ENCODE results near the gene GNGT2.

GNGT2 gene

DNA sequence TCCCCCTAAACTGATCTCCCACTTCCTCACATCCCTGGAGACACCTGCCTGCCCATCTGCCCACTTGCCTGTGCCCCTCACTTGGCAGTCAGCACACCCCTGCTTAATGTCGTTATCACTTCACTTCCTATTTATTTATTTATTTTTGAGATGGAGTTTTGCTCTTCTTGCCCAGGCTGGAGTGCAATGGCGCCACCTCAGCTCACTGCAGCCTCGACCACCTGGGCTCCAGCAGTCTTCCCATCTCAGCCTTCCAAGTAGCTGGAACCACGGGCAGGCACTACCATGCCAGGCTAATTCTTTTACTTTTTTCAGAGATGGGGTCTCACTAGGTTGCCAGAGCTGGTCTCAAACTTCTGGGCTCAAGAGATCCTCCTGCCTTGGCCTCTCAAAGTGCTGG lies 43.7 kb upstream of the GNGT2 start:
- Histone ChIP-seq H3K9me3 (ENCODE audit: control insufficient read depth, low read length) (no peaks in the 10 kb centered on the region), H3K9ac (no peak overlapping the region), H3K36me3 (ENCODE audit: control insufficient read depth, insufficient read depth, low read length) (no peaks in the 10 kb centered on the region), H3K4me2 (ENCODE audit: low read length) (no peak overlapping the region), H3K4me1 (no peaks in the 10 kb centered on the region), H3K4me3 (ENCODE audit: low read depth, low read length) (no peak overlapping the region), H2AFZ (no peak overlapping the region), H3K27ac (no peak overlapping the region), H3K79me2 (no peaks in the 10 kb centered on the region), H3K27me3 (ENCODE audit: control insufficient read depth, insufficient read depth, low read length) (no peaks in the 10 kb centered on the region)
- TF ChIP-seq, protein P1, sequence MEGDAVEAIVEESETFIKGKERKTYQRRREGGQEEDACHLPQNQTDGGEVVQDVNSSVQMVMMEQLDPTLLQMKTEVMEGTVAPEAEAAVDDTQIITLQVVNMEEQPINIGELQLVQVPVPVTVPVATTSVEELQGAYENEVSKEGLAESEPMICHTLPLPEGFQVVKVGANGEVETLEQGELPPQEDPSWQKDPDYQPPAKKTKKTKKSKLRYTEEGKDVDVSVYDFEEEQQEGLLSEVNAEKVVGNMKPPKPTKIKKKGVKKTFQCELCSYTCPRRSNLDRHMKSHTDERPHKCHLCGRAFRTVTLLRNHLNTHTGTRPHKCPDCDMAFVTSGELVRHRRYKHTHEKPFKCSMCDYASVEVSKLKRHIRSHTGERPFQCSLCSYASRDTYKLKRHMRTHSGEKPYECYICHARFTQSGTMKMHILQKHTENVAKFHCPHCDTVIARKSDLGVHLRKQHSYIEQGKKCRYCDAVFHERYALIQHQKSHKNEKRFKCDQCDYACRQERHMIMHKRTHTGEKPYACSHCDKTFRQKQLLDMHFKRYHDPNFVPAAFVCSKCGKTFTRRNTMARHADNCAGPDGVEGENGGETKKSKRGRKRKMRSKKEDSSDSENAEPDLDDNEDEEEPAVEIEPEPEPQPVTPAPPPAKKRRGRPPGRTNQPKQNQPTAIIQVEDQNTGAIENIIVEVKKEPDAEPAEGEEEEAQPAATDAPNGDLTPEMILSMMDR (IDR thresholded peaks at IDR 0.05) = no peak

DNA sequence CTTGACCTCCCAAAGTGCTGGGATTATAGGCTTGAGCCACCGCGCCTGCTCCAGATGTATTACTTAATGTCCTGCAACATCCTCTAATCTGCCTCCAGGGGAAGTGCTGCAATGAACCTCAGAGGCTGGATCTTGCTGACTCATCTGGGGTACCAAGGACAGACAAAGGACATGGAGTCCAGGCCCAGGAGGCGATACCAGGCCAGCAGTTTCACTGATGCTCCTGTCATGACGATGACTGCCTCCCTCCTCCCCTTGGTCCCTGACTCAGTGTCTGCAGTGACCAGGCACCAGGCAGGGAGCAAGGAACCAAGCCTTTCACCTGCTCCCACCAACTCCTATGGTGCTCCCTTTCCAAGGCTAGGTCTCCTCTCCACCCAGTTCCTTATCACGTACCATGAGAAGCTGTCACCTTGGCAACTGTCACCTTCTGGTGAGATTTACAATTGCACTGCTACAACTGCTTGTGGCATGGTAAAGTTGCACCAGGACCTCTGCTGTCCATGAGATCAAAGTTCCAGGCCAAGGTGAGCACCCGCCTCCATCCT lies 41.8 kb upstream of the GNGT2 start:
- TF ChIP-seq, protein P1 (IDR thresholded peaks at IDR 0.05) = no peak
- no peak overlapping the region for H3K4me2 ChIP-seq (ENCODE audit: low read length)
- no peaks in the 10 kb centered on the region for H3K36me3 ChIP-seq (ENCODE audit: control insufficient read depth, insufficient read depth, low read length)
- no peaks in the 10 kb centered on the region for H3K27me3 ChIP-seq (ENCODE audit: control insufficient read depth, insufficient read depth, low read length)
- H2AFZ ChIP-seq = no peak overlapping the region
- no peak overlapping the region for H3K27ac ChIP-seq
- no peaks in the 10 kb centered on the region for H3K9me3 ChIP-seq (ENCODE audit: control insufficient read depth, low read length)
- H3K9ac ChIP-seq = no peak overlapping the region
- no peaks in the 10 kb centered on the region for H3K4me1 ChIP-seq
- H3K79me2 ChIP-seq = no peaks in the 10 kb centered on the region
- H3K4me3 ChIP-seq (ENCODE audit: low read depth, low read length) = no peak overlapping the region

DNA sequence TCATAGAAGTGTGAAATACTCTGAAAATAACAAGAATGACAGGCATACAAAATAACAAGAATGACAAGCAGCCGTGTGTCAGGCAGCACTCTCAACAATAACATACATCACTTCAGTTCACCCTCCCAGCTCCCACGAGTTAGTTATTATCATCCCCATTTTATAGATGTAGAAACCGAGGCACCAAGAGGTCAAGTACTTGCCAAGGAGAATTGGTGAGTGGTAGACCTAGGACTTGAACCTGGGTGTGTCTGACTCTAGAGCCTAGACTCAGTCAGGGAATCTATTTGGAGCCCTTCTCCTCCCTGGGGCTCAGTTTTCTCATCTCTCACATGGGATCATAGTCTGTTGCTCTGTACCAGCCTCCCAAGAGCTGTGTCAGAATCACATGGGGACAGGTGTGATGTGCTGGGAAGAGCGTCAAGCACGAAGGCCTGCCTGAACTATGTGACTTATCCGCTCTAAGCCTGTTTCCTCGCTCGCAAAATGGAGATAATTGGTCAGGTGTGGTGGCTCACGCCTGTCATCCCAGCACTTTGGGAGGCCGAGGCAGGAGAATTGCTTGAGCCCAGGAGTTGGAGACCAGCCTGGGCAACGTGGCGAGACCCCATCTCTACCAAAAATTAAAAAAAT lies 39.6 kb upstream of the GNGT2 start:
- H3K27ac ChIP-seq = no peak overlapping the region
- H3K4me3 ChIP-seq (ENCODE audit: low read depth, low read length) = no peak overlapping the region
- TF ChIP-seq, protein P1 (IDR thresholded peaks at IDR 0.05) = no peak
- H3K9me3 ChIP-seq (ENCODE audit: control insufficient read depth, low read length) = no peaks in the 10 kb centered on the region
- no peaks in the 10 kb centered on the region for H3K4me1 ChIP-seq
- H3K36me3 ChIP-seq (ENCODE audit: control insufficient read depth, insufficient read depth, low read length) = no peaks in the 10 kb centered on the region
- no peak overlapping the region for H3K4me2 ChIP-seq (ENCODE audit: low read length)
- no peaks in the 10 kb centered on the region for H3K79me2 ChIP-seq
- no peak overlapping the region for H3K9ac ChIP-seq
- no peak overlapping the region for H2AFZ ChIP-seq
- no peaks in the 10 kb centered on the region for H3K27me3 ChIP-seq (ENCODE audit: control insufficient read depth, insufficient read depth, low read length)

DNA sequence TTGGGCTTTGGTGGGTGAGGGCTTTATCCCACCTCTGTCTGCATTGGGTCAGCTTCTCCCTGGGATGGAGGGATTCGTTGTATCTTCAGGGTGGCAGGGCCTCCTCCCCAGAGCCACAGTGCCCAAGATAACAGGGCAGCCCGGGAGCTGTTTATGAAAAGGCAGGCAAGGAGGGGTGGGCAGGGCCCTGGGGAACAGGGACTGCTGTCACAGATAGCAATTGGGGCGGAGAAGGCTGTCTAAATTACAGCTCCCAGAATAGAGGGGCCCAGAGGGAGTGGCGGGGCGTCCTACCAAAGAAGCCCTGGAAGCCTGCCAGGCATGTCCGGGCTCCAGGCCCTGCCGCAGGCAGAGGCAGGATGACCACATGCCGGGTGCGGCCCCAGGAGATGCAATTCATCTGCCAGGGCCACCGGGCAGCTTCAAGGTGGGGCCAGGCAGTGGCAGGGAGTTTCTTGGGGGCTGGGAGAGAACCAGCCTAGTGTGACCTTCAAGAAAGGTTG lies 39.0 kb upstream of the GNGT2 start:
- TF ChIP-seq, protein P1 (IDR thresholded peaks at IDR 0.05) = no peak
- H3K4me1 ChIP-seq = no peaks in the 10 kb centered on the region
- H3K9me3 ChIP-seq (ENCODE audit: control insufficient read depth, low read length) = no peaks in the 10 kb centered on the region
- H3K27me3 ChIP-seq (ENCODE audit: control insufficient read depth, insufficient read depth, low read length) = no peaks in the 10 kb centered on the region
- H2AFZ ChIP-seq = no peak overlapping the region
- H3K36me3 ChIP-seq (ENCODE audit: control insufficient read depth, insufficient read depth, low read length) = no peaks in the 10 kb centered on the region
- no peak overlapping the region for H3K9ac ChIP-seq
- no peak overlapping the region for H3K27ac ChIP-seq
- no peaks in the 10 kb centered on the region for H3K79me2 ChIP-seq
- no peak overlapping the region for H3K4me3 ChIP-seq (ENCODE audit: low read depth, low read length)
- H3K4me2 ChIP-seq (ENCODE audit: low read length) = no peak overlapping the region

DNA sequence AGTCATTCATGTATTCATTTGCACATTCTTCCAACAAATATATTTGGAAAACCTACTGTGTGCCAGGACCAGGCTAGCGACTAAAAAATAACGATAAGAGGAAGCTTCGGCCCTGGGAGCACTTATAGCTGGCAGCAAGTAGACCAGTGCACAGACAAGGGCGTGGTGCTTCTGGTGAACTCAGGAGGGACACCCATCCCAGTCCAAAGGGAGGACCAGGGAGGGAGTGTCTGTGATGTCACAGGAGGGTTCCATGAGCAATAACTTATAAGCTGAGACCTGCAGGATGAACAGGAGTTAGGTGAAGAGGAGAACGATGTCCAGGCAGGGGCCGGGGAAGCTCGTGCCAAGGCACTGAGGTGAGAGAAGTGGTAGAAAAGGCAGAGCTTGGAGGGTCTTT lies 37.6 kb upstream of the GNGT2 start:
- Histone ChIP-seq H3K79me2 (no peaks in the 10 kb centered on the region), H3K9me3 (ENCODE audit: control insufficient read depth, low read length) (no peaks in the 10 kb centered on the region), H3K4me1 (no peaks in the 10 kb centered on the region), H2AFZ (no peak overlapping the region), H3K27me3 (ENCODE audit: control insufficient read depth, insufficient read depth, low read length) (no peaks in the 10 kb centered on the region), H3K36me3 (ENCODE audit: control insufficient read depth, insufficient read depth, low read length) (no peaks in the 10 kb centered on the region), H3K4me3 (ENCODE audit: low read depth, low read length) (no peak overlapping the region), H3K4me2 (ENCODE audit: low read length) (no peak overlapping the region), H3K27ac (no peak overlapping the region), H3K9ac (no peak overlapping the region)
- TF ChIP-seq, protein P1 (IDR thresholded peaks at IDR 0.05) = no peak
